PC-9 (cell line): ENCODE data around the gene CTDSP2.

Source experiments
- EZH2 ChIP-seq: fragments of 200-600 bp; sonication (generic); IDR thresholded peaks from 2 replicates; pipeline ENCODE4 v1.8.0; 2017; ENCODE audit warnings: antibody characterized with exemption, low read depth
- TF ChIP-seq, protein P1 (sequence below): fragments of 200-600 bp; sonication (generic); conservative IDR thresholded peaks from 2 replicates; pipeline ENCODE4 v1.6.1; 2017; ENCODE audit warnings: mixed run types, antibody characterized with exemption, mild to moderate bottlenecking, moderate library complexity

DNA sequence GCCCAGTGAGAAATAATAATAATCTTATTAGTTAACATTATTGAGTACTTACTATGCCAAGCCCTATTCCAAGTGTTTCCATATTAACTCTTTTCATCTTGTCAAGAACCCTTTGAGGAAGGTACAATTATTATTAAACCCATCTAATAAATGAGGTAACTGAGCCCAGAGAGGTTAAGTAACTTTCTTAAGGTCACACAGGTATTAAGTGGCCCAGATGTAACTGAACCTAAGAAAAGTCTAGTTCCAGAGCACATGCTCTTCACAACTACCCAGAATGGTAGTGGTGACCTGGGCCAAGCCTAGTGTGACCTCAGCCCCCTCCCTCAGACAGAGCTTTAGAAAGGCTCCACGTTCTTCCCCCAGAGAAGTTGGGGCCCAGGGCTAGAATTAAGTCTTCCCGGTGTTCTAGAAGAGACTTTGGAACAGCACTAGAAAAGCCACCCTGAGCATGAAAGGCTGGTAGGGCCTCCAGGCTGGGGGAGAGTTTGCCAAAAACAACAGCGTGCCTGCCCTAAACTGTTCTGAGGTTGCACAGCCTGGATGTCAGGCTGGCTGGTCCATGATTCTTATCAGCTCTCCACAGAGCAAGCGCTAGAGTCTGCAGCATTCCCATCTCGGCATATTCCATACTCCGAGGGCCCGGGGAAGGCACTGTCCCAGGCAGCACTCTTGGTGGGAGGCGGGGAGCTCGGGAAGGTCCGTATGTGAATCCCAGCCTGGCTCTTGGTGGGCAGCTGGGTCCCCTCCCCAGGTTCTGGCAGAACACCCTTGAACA lies 41.3 kb upstream of the CTDSP2 start:
- TF ChIP-seq, protein P1, sequence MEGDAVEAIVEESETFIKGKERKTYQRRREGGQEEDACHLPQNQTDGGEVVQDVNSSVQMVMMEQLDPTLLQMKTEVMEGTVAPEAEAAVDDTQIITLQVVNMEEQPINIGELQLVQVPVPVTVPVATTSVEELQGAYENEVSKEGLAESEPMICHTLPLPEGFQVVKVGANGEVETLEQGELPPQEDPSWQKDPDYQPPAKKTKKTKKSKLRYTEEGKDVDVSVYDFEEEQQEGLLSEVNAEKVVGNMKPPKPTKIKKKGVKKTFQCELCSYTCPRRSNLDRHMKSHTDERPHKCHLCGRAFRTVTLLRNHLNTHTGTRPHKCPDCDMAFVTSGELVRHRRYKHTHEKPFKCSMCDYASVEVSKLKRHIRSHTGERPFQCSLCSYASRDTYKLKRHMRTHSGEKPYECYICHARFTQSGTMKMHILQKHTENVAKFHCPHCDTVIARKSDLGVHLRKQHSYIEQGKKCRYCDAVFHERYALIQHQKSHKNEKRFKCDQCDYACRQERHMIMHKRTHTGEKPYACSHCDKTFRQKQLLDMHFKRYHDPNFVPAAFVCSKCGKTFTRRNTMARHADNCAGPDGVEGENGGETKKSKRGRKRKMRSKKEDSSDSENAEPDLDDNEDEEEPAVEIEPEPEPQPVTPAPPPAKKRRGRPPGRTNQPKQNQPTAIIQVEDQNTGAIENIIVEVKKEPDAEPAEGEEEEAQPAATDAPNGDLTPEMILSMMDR, result no peak
- TF ChIP-seq EZH2, result no peak
